ENCODE measurements around the gene MAD1L1.

GRCh38 chr7:1946025-1946772 is 286.5 kb downstream of the MAD1L1 start:
- TF ChIP-seq POLR2A (IDR thresholded peaks at IDR 0.05) (no peak), POLR2AphosphoS5 (IDR thresholded peaks at IDR 0.05) (no peak), CTCF (IDR thresholded peaks at IDR 0.05) (no peak), EP300 (IDR thresholded peaks at IDR 0.05) (no peak)
